ENCODE measurements around the gene CADPS. TPM values are rescaled to one million over a fixed set of nuclear protein-coding genes. Genes with fewer than 3 reads are reported as not detected.

Gene CADPS
- polyA plus RNA-seq, 1 experiment: 0.12 TPM

- ChIA-PET CTCF (no interaction called here), POLR2A (no interaction called here)
Observed at GRCh38 chr3:62607287-62608029, 267.8 kb downstream of the CADPS start.

DNA sequence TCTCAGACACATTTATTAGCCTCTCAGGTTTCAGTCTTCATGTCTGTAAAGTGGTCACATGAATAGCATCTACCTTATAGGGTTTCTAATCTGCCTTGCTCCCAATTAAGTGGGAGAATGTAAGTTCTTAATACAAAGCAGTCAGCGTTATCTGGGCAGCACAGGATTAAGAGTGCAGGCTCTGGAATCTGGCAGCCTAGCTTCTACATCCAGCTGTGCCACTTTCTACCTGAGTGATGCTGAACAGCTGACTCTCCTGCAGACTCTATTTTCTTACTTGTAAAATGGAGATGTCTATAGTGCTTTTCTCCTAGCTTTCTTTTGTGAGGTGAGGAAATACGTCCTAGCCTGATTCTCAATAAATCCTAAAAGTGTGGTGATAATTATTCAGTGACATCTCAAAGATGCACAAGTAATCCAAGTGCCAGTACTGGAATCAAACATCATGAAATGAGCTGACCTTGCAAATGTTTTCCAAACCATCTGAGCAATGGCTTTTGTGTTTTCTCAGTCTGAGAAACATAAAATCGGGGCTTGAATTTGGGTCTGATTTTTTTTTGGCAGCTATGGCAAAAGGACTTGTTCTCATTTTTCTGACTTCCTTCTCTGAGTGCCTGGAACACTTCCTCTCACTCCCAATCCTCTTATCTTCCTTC is 269.7 kb downstream of the CADPS start:
- no peak for DNase-seq (ENCODE audit: low read depth, low spot score)
- no peak overlapping the region for H3K4me3 ChIP-seq (ENCODE audit: low read depth, low read length)
- H3K27me3 ChIP-seq (ENCODE audit: control insufficient read depth, insufficient read depth, low read length): no peaks in the 10 kb centered on the region
- CTCF ChIA-PET: interaction anchor here (1.3 to 2.9 kb wide), 2 partner anchors 17 to 589 kb away, joined by 3 to 21 read pairs; no protein-coding TSS in a partner anchor
- no peak overlapping the region for H3K27ac ChIP-seq (ENCODE audit: low read depth, low read length)
- no peak for TF ChIP-seq CTCF (IDR thresholded peaks at IDR 0.05; ENCODE audit: low read depth, low read length)
- no peaks in the 10 kb centered on the region; the same call in 1 of the 2 replicates for H3K9me3 ChIP-seq (ENCODE audit: control insufficient read depth, insufficient read depth, low read length)
- POLR2A ChIA-PET: no interaction called here

More at GRCh38 chr3:62607287-62608029, 267.8 kb downstream of the CADPS start:
- no peak for TF ChIP-seq CTCF (IDR thresholded peaks at IDR 0.05; ENCODE audit: low read depth, low read length)
- DNase-seq (ENCODE audit: low read depth, low spot score): no peak
- Histone ChIP-seq H3K27me3 (ENCODE audit: control insufficient read depth, insufficient read depth, low read length) (no peaks in the 10 kb centered on the region), H3K4me3 (ENCODE audit: low read depth, low read length) (no peak overlapping the region), H3K9me3 (ENCODE audit: control insufficient read depth, insufficient read depth, low read length) (no peaks in the 10 kb centered on the region; the same call in 1 of the 2 replicates), H3K27ac (ENCODE audit: low read depth, low read length) (no peak overlapping the region)

DNA sequence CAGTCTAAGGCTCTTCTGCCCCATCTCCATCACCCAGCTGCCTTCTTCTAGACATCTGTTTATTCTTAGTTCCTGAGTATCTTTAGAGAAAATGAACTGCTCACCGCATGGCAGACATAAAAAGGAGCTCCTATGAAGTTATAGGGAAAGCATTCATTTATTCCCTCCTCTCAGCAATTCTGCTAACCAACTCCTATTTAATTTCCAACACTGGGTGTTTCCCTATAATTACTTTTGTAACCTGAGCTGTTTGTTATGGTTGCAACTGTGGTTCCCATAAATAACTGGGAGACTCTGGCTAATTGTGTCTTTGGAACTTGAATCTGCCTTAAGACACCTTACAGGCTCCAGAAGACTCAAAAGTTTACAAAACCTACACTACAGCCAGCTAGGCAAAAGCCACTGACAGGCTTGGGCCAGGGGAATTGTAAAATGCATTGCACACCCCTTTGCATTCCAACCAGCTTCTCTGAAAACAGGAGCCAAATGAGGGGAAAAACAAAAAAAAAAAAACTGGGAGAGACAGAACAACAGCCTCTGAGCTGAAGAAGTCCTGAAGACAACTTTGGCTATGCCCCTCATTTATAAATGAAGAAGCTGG is 270.4 kb downstream of the CADPS start:
- Histone ChIP-seq H3K27ac (ENCODE audit: low read depth, low read length) (peak overlapping the region; percentile 52), H3K9me3 (ENCODE audit: control insufficient read depth, insufficient read depth, low read length) (no peaks in the 10 kb centered on the region; the same call in 1 of the 2 replicates), H3K27me3 (ENCODE audit: control insufficient read depth, insufficient read depth, low read length) (no peaks in the 10 kb centered on the region), H3K4me3 (ENCODE audit: low read depth, low read length) (no peak overlapping the region)
- no peak for DNase-seq (ENCODE audit: low read depth, low spot score)
- ChIA-PET POLR2A (interaction anchor here (1.0 to 1.9 kb wide), 2 partner anchors 17 to 1044 kb away, joined by 5 to 9 read pairs; no protein-coding TSS in a partner anchor), CTCF (interaction anchor here (1.0 to 2.9 kb wide), 3 partner anchors 17 to 589 kb away, joined by 3 to 21 read pairs (median 4); no protein-coding TSS in a partner anchor)
- no peak for TF ChIP-seq CTCF (IDR thresholded peaks at IDR 0.05; ENCODE audit: low read depth, low read length)

DNA sequence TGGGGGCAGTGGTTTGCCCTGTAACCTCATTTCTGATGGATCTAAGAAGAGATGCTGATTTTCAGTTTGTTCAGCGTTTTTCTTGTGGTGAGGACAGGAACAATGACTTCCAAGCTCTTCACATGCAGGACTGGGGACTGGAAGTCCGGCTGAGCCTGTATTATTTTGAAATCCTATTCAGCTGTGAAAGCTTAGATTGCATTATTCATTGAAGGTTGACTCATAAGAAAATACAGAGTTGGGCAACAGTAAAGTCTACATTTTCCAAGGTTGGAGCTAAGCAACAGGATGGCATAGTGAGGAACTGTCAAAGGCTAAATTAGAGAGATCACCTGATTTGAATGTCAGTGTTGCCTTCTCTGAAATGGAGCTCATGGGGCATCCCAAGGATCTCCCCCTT is 270.9 kb downstream of the CADPS start:
- CTCF ChIA-PET: interaction anchor here (1.0 to 2.9 kb wide), 3 partner anchors 18 to 590 kb away, joined by 3 to 21 read pairs (median 4); no protein-coding TSS in a partner anchor
- TF ChIP-seq CTCF (IDR thresholded peaks at IDR 0.05; ENCODE audit: low read depth, low read length): no peak
- peak overlapping the region; percentile 97 for H3K27ac ChIP-seq (ENCODE audit: low read depth, low read length)
- H3K27me3 ChIP-seq (ENCODE audit: control insufficient read depth, insufficient read depth, low read length): no peaks in the 10 kb centered on the region
- H3K9me3 ChIP-seq (ENCODE audit: control insufficient read depth, insufficient read depth, low read length): no peaks in the 10 kb centered on the region; the same call in 1 of the 2 replicates
- POLR2A ChIA-PET: interaction anchor here (1.0 to 1.9 kb wide), 2 partner anchors 16 to 1043 kb away, joined by 5 to 9 read pairs; no protein-coding TSS in a partner anchor
- no peak for DNase-seq (ENCODE audit: low read depth, low spot score)
- H3K4me3 ChIP-seq (ENCODE audit: low read depth, low read length): peak overlapping the region; percentile 35
